Small intestine (tissue), 16 donors: ENCODE measurements around the gene SPAG16. TPM values are rescaled to one million over a fixed set of nuclear protein-coding genes. Genes with fewer than 3 reads are reported as not detected.

ENCODE experiments used
- DNase-seq, 2 donors: peaks; one replicate each; pipeline versions ENCODE4 v3.0.0 to v3.0.0-alpha.2; 2013
- FAIRE-seq: peaks from 2 replicates; lab custom pipeline; 2012; peaks lifted over from hg19 to GRCh38; lab: Jason Lieb, UNC
- H3K27ac ChIP-seq, 3 donors: one replicate each; pipeline ENCODE4 v1.5.1; 2013; ENCODE audit warnings: low read length in 2 of 3, mild to moderate bottlenecking in 2 of 3, control low read depth in 1 of 3, inconsistent platforms in 1 of 3, low read depth in 1 of 3, moderate library complexity in 1 of 3
- H3K27me3 ChIP-seq, 3 donors: one replicate each; pipeline ENCODE4 v1.6.1; 2013; ENCODE audit warnings: low read length in 3 of 3, inconsistent platforms in 1 of 3; ENCODE audit not compliant: control insufficient read depth in 3 of 3, insufficient read depth in 3 of 3
- H3K36me3 ChIP-seq, 3 donors: one replicate each; pipeline ENCODE4 v1.6.1; 2013; ENCODE audit warnings: low read length in 3 of 3, inconsistent platforms in 1 of 3, low read depth in 1 of 3, mild to moderate bottlenecking in 1 of 3, moderate library complexity in 1 of 3; ENCODE audit not compliant: control insufficient read depth in 3 of 3, insufficient read depth in 2 of 3
- H3K4me1 ChIP-seq, 3 donors: one replicate each; pipeline ENCODE4 v1.6.1; 2013; ENCODE audit warnings: low read length in 2 of 3, inconsistent platforms in 1 of 3, low read depth in 1 of 3, mild to moderate bottlenecking in 1 of 3, moderate library complexity in 1 of 3; ENCODE audit not compliant: control insufficient read depth in 3 of 3, insufficient read depth in 2 of 3
- H3K4me3 ChIP-seq, 3 donors: one replicate each; pipeline ENCODE4 v1.5.1; 2013; ENCODE audit warnings: low read length in 3 of 3, control low read depth in 1 of 3, inconsistent platforms in 1 of 3, low read depth in 1 of 3, mild to moderate bottlenecking in 1 of 3, moderate library complexity in 1 of 3
- H3K9me3 ChIP-seq, 2 donors: one replicate each; pipeline ENCODE4 v1.6.1; 2013; ENCODE audit warnings: low read depth in 1 of 2, low read length in 1 of 2; ENCODE audit not compliant: control insufficient read depth in 2 of 2, insufficient read depth in 1 of 2
- WGBS, 3 donors: extraction: QIAGEN DNeasy Blood & Tissue Kit; methylation state at CpG; one replicate each; pipeline ENCODE4 v1.1.7; 2013; 5-methylcytosine and 5-hydroxymethylcytosine counted together
- long read RNA-seq, 10 donors: transcript quantifications; one replicate each; lab custom pipeline, GENCODE V29; 2026
- polyA plus RNA-seq, 4 donors: library from polyadenylated mRNA; stranded (reverse) in 3 of 4; unstranded in 1 of 4; fragments of 200-250 nt in 3 of 4; fragments of 120-200 nt in 1 of 4; gene quantifications; one replicate each; pipeline versions ENCODE4 v1.2.1 to v1.2.3, GENCODE V29; 2013
- donor health status: healthy with polysubstance abuse.
- donor health status: control.
- donor health status: control.
- donor health status: Bipolar disorder and iron deficiency.
- donor health status: healthy.

The SPAG16 gene
- 10 to 100 TPM; 15.4 to 52.5 (median 18.9) TPM for polyA plus RNA-seq
- long read RNA-seq, donor 1, result 0 reads
- long read RNA-seq, donor 2, transcript SPAG16-207 (5 exons, 1,250 nt), result major isoform, 19 of 19 reads
- long read RNA-seq, donor 2, partial matches to known transcripts, result 0 of 19 reads
- long read RNA-seq, donor 2, other reads (novel, unspliced or antisense), result 0 of 19 reads
- long read RNA-seq, donor 3, transcript SPAG16-207 (5 exons, 1,250 nt), result major isoform, 51 of 51 reads
- long read RNA-seq, donor 3, partial matches to known transcripts, result 0 of 51 reads
- long read RNA-seq, donor 3, other reads (novel, unspliced or antisense), result 0 of 51 reads
- long read RNA-seq, donor 4, partial matches to known transcripts, result 0 of 1 reads
- long read RNA-seq, donor 4, other reads (novel, unspliced or antisense), result 0 of 1 reads
- long read RNA-seq, donor 5, transcript SPAG16-207 (5 exons, 1,250 nt), result major isoform, 10 of 23 reads
- long read RNA-seq, donor 5, partial matches to known transcripts, result 13 of 23 reads
- long read RNA-seq, donor 5, other reads (novel, unspliced or antisense), result 0 of 23 reads
- long read RNA-seq, donor 6, transcript SPAG16-207 (5 exons, 1,250 nt), result major isoform, 48 of 70 reads
- long read RNA-seq, donor 6, partial matches to known transcripts, result 22 of 70 reads
- long read RNA-seq, donor 6, other reads (novel, unspliced or antisense), result 0 of 70 reads
- long read RNA-seq, donor 7, result 0 reads
- long read RNA-seq, donor 8, partial matches to known transcripts, result 0 of 4 reads
- long read RNA-seq, donor 8, other reads (novel, unspliced or antisense), result 0 of 4 reads
- long read RNA-seq, donor 9, transcript SPAG16-207 (5 exons, 1,250 nt), result major isoform, 12 of 12 reads
- long read RNA-seq, donor 9, partial matches to known transcripts, result 0 of 12 reads
- long read RNA-seq, donor 9, other reads (novel, unspliced or antisense), result 0 of 12 reads
- long read RNA-seq, donor 10, transcript SPAG16-207 (5 exons, 1,250 nt), result major isoform, 48 of 71 reads
- long read RNA-seq, donor 10, partial matches to known transcripts, result 23 of 71 reads
- long read RNA-seq, donor 10, other reads (novel, unspliced or antisense), result 0 of 71 reads

DNA sequence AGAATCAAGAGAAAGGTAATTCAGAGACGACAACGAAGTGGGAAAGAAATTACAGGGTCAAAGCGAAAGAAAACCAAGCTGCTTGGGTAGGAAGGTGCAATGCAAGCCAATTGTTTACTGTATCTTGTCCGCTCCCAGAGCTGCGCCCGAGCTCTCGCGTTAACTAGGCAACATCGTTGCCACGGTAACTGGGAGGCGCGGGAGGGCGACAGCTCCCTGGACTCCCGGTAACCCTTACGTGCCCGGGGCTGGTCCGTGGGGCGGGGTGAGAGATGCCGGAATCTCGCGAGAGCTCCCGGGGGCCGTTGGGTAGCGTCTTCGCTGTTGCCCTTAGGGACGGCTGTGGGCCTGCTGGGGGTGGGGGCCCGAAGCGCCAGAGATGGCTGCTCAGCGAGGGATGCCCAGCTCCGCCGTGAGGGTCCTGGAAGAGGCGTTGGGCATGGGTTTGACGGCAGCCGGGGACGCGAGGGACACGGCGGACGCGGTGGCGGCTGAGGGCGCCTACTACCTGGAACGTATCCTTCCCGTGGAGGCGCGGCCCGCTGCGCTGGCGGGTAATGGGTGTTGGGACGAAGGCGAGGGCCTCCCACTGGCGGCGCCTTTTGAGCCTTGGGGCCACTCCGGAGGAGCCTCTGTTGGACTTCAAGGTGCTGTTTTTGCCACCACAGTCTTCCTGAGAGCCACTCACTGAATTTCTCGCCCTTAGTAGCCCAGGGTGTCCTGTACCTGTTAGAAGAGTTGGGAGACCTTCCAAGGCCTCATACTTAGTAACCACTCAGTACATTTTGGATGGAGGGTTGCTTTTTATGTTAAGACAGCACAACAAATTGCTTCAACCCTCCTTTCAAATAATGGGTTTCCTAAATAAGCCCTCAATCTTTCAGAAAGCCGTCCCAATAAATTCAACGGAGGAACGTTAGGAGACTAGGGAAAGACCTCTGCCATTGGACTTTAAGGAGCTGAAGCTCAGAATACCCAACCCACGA, at the start of gene SPAG16:
Gene SPAG16, plus strand, starts transcription at position 360 of the 986 bp plus-strand sequence.
- FAIRE-seq (no peak), DNase-seq (peak; percentile 95 to 99)
- 1 to 2% (median 2%) methylated on average over 52 to 59 of the region's 59 CpGs for WGBS, 3 donors
- Histone ChIP-seq H3K4me1 (peaks cover 0 to 3% (median 0%) of the 10 kb centered on the region in 3 donors), H3K27ac (peak within 1 kb of the TSS; percentile 34 to 89 (median 55)), H3K9me3 (no peaks in the 10 kb centered on the region), H3K36me3 (no peaks in the 10 kb centered on the region), H3K27me3 (no peaks in the 10 kb centered on the region), H3K4me3 (peak within 1 kb of the TSS; percentile 48 to 93 (median 89))

DNA sequence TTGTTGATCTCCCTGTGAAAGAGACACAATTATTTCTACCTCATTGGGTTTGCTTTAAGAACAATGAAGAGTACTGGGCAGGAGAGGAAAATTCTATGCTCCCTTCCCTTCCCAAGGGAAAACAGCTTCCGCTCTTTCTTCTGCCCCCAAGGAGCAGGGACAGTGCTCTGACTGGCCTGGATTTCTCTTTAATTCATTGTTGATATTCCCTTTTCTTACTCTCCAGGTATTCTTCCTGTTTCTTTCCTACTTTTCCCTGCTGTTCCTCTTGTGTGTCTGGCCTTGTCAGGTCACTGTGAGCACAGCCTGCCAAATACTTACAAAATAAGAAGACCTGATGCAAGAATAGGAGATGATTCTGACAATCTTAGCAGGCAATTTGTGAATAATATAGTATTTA, 49.6 kb upstream of the SPAG16 start:
- 81 to 96% (median 93%) methylated on average over 1 of the region's 1 CpG for WGBS, 3 donors
- FAIRE-seq, result no peak
- H3K4me3 ChIP-seq, result no peak overlapping the region

DNA sequence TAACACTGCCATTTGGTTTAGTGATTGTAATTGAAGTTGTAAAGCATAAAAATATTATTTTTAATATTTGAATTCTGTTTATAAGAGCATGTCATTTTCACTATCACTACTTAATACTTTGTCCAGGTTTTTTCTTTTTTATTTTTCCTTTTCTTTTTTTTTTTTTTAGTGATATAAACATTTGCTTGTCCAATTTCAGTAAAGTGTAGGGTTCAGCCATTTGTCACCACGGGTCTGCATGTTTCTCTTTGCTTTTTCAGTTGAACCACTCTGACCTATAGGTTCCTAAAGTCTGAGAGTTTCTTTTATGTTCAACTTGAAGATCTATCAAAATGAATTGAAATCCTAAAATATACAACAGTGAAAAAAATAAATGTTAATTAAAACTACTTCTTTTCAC, 48.5 kb upstream of the SPAG16 start:
- WGBS, 3 donors, result 58 to 69% (median 66%) methylated on average over 1 of the region's 1 CpG

More for the DNA sequence above, 49.6 kb upstream of the SPAG16 start:
- DNase-seq, result no peak
- H3K4me1 ChIP-seq, result no peaks in the 10 kb centered on the region
- H3K36me3 ChIP-seq, result no peaks in the 10 kb centered on the region
- H3K27ac ChIP-seq, result no peak overlapping the region
- peaks cover 0 to 3% (median 0%) of the 10 kb centered on the region in 3 donors for H3K27me3 ChIP-seq
- H3K9me3 ChIP-seq, result no peaks in the 10 kb centered on the region

DNA sequence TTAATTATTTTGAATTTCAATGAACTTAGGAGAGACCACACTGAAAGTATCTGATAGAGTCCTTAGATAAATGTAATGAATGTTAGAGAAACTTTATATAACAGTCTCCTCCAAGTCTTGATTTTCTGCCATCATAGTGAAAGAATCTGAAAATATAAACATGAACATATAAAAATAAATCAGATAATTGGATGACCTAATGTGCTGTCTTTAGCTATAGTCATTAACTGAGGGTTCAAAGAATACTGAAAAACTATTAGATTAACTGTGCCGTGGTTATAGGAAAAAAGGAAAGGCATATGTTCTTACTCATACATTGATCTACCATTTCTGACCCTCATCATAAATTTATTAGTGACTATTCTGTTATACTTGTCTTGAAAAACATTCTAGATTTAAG, 47.0 kb upstream of the SPAG16 start:
- Histone ChIP-seq H3K9me3 (no peaks in the 10 kb centered on the region), H3K4me1 (no peaks in the 10 kb centered on the region), H3K27me3 (peaks cover 0 to 3% (median 0%) of the 10 kb centered on the region in 3 donors), H3K36me3 (no peaks in the 10 kb centered on the region), H3K27ac (no peak overlapping the region), H3K4me3 (no peak overlapping the region)
- no peak for DNase-seq
- WGBS, 3 donors, result 56 to 77% (median 70%) methylated on average over 1 of the region's 1 CpG
- no peak for FAIRE-seq

More for the DNA sequence above, 48.5 kb upstream of the SPAG16 start:
- no peak for FAIRE-seq
- H3K4me1 ChIP-seq, result no peaks in the 10 kb centered on the region
- no peak for DNase-seq
- H3K4me3 ChIP-seq, result no peak overlapping the region
- no peaks in the 10 kb centered on the region for H3K9me3 ChIP-seq
- H3K36me3 ChIP-seq, result no peaks in the 10 kb centered on the region
- H3K27me3 ChIP-seq, result peaks cover 0 to 3% (median 0%) of the 10 kb centered on the region in 3 donors
- H3K27ac ChIP-seq, result no peak overlapping the region

DNA sequence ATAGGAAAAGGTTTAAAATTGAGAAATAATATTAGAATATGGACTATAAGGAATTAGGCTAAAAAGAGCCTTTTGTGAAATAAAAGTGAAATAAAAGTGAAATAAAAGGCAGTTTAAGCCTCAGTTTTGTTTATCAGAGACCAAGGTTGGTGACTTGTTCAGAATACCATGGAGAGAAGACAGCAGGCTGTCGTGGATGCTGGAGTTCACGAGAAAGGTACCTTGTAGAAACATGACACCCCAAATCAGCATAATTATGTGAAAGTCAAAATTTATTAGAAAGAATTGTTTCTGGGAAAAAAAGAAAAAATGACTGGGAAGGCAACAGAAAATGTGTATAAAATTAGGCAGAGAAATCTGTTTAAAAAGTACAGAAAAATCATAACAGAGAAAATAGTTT, 46.5 kb upstream of the SPAG16 start:
- H3K27me3 ChIP-seq, result peaks cover 0 to 3% (median 0%) of the 10 kb centered on the region in 3 donors
- 63 to 75% (median 72%) methylated on average over 2 of the region's 2 CpGs for whole genome bisulfite sequencing, 3 donors
- DNase-seq, result no peak

DNA sequence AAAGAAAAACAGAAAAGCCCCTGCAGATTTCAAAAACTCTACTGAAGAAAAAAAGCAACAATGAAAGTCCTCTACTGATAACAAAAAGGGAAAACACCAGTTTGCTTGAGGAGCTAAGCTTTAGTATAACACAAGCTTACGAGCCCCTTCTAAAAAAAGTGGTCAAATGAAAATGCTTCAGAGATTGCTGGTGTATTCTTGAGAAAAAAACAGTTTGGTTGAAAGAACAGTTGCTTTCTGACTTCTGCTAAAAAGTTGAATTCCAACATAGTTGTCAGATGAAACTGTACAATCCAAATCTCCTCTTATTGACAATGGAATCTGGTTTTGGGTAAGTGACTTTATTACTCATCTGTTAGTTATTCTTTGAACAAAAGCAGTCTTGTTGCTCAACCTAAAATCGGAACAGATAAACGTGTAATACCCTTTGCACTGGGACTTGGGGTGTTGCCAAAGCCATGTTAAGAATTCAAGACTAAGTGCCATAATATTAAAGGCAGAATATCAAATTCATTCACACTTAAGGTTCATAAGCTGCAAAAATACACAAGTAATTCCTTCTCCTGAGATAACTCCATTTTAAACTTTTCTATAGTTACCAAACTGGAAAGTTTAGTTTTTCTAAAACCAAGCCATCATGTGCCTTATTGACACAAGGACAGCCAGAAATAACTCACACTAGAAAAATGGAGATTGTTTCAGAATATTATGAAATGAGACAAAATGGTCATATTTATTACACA, 45.3 kb upstream of the SPAG16 start:
- no peak for DNase-seq
- H3K4me1 ChIP-seq, result no peaks in the 10 kb centered on the region
- no peak for FAIRE-seq
- H3K27me3 ChIP-seq, result no peaks in the 10 kb centered on the region
- WGBS, 3 donors, result 15 to 39% (median 18%) methylated on average over 3 of the region's 3 CpGs
- H3K9me3 ChIP-seq, result no peaks in the 10 kb centered on the region
- no peaks in the 10 kb centered on the region for H3K36me3 ChIP-seq
- no peak overlapping the region for H3K27ac ChIP-seq
- H3K4me3 ChIP-seq, result no peak overlapping the region

More for the DNA sequence above, 46.5 kb upstream of the SPAG16 start:
- H3K36me3 ChIP-seq, result no peaks in the 10 kb centered on the region
- H3K9me3 ChIP-seq, result no peaks in the 10 kb centered on the region
- no peak overlapping the region for H3K27ac ChIP-seq
- no peak overlapping the region for H3K4me3 ChIP-seq
- FAIRE-seq, result no peak
- H3K4me1 ChIP-seq, result no peaks in the 10 kb centered on the region

DNA sequence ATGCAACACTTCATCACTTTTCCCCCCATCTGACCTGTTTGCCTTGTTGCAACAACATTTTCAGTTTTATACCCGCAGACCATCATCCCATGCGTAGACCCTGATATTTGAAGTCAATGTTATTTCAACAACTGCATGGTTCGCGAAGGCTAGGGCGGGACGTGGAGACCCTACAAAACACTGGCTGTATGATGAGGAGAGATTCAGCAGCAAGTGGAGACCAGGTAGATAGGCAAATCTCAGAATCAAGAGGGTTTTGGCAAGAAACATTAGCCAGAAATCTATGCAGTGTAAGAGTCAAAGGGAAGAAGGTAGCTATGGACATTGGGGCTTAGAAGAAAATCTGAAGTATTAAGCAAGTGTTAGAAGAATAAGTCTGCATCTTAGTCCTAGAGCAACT, 42.4 kb upstream of the SPAG16 start:
- no peak for FAIRE-seq
- no peaks in the 10 kb centered on the region for H3K36me3 ChIP-seq
- no peaks in the 10 kb centered on the region for H3K9me3 ChIP-seq
- no peak overlapping the region for H3K4me3 ChIP-seq
- no peaks in the 10 kb centered on the region for H3K27me3 ChIP-seq
- DNase-seq, result no peak
- H3K4me1 ChIP-seq, result no peaks in the 10 kb centered on the region
- WGBS, 3 donors, result 92 to 94% (median 94%) methylated on average over 6 of the region's 6 CpGs
- no peak overlapping the region for H3K27ac ChIP-seq
